Peyer's patch (tissue), 4 donors: ENCODE measurements around the gene RIBC1. TPM values are rescaled to one million over a fixed set of nuclear protein-coding genes. Genes with fewer than 3 reads are reported as not detected.

Source experiments
- DNase-seq, 3 donors: peaks; one replicate each; pipeline ENCODE4 v3.0.0-alpha.2; 2017 to 2019
- H3K27ac ChIP-seq, 4 donors: fragments of 200-600 bp; sonication (generic); one replicate each; pipeline ENCODE4 v1.5.1; 2016 to 2019
- H3K27me3 ChIP-seq, 2 donors: fragments of 200-600 bp; sonication (generic); one replicate each; pipeline ENCODE4 v1.5.1; 2019
- H3K36me3 ChIP-seq, 3 donors: fragments of 200-600 bp; sonication (generic); one replicate each; pipeline ENCODE4 v1.5.1; 2016 to 2019
- H3K4me1 ChIP-seq, 4 donors: fragments of 200-600 bp; sonication (generic); one replicate each; pipeline ENCODE4 v1.5.1; 2016 to 2019
- H3K4me3 ChIP-seq, 4 donors: fragments of 200-600 bp; sonication (generic); 1 replicate in 3 of 4; 2 replicates in 1 of 4; pipeline ENCODE4 v1.5.1; 2016 to 2019; ENCODE audit warnings: mild to moderate bottlenecking in 1 of 4
- H3K9me3 ChIP-seq, 4 donors: fragments of 200-600 bp; sonication (generic); one replicate each; pipeline ENCODE4 v1.5.1; 2016 to 2019; ENCODE audit warnings: mild to moderate bottlenecking in 1 of 4
- CTCF ChIP-seq, 6 experiments: fragments of 450-650 bp in 4 of 6; fragments of 200-600 bp in 2 of 6; sonication (generic) in 1 of 6; IDR thresholded peaks; one replicate each; pipeline ENCODE4 v1.5.1; 2017 to 2019; ENCODE audit warnings: antibody characterized with exemption in 6 of 6, mild to moderate bottlenecking in 3 of 6, moderate library complexity in 1 of 6
- POLR2A ChIP-seq, 2 donors: fragments of 450-650 bp; IDR thresholded peaks; one replicate each; pipeline ENCODE4 v1.5.1; 2017; ENCODE audit warnings: antibody characterized with exemption in 2 of 2, mild to moderate bottlenecking in 2 of 2, moderate library complexity in 2 of 2
- small RNA-seq, 2 donors: library from RNA; depleted of rRNA; stranded (forward); fragments of <200 nt; gene quantifications; one replicate each; pipeline ENCODE3, GENCODE V24; 2016
- total RNA-seq, 4 donors: library from RNA; depleted of rRNA; stranded (reverse); fragments of >200 nt; gene quantifications; one replicate each; pipeline ENCODE4 v1.1.0, GENCODE V29; 2016

RIBC1 gene
- total RNA-seq, 4 donors from 2014 or later: 1.0 TPM; not detected in 3

GRCh38 chrX:53476371-53476770, 53.7 kb downstream of the RIBC1 start:
- no peak for DNase-seq
- Histone ChIP-seq H3K4me1 (no peaks in the 10 kb centered on the region), H3K36me3 (no peaks in the 10 kb centered on the region), H3K27me3 (no peaks in the 10 kb centered on the region), H3K27ac (no peak overlapping the region), H3K9me3 (no peaks in the 10 kb centered on the region), H3K4me3 (no peak overlapping the region)
- TF ChIP-seq CTCF (IDR thresholded peaks at IDR 0.05): no peak
- no peak for TF ChIP-seq POLR2A (IDR thresholded peaks at IDR 0.05)

GRCh38 chrX:53479301-53479700, 56.6 kb downstream of the RIBC1 start:
- Histone ChIP-seq H3K9me3 (no peaks in the 10 kb centered on the region), H3K4me1 (no peaks in the 10 kb centered on the region), H3K4me3 (no peak overlapping the region), H3K36me3 (no peaks in the 10 kb centered on the region), H3K27me3 (no peaks in the 10 kb centered on the region), H3K27ac (no peak overlapping the region)
- TF ChIP-seq POLR2A (IDR thresholded peaks at IDR 0.05) (no peak), CTCF (IDR thresholded peaks at IDR 0.05) (no peak)
- no peak for DNase-seq

Small RNAs within 50 kb of the gene (small RNA-seq; reads per million reads assigned to genes)
- gene MIR6857 (0 reads per million in 2 donors), gene VTRNA3-1P (0 reads per million in 2 donors)

Other genes with a start within 250 kb of the RIBC1 start
- gene KDM5C, start 197.7 kb upstream of the RIBC1 start, total RNA-seq: 100 to 1,000 TPM in 3 of 4 donors, 10 to 100 TPM in 1; 77.4 to 176 (median 137) TPM
- gene IQSEC2, start 141.3 kb upstream of the RIBC1 start, total RNA-seq: 10 to 100 TPM; 20.6 to 77.9 (median 48.3) TPM
- gene SMC1A, start 219 bp upstream of the RIBC1 start, total RNA-seq: 100 to 1,000 TPM in 1 of 4 donors, 10 to 100 TPM in 3; 35.5 to 119 (median 39.7) TPM
- gene HSD17B10, start 11.5 kb downstream of the RIBC1 start, total RNA-seq: 10 to 100 TPM; 34.7 to 63.5 (median 44.4) TPM